ENCODE measurements around the gene DUT.
A peak's percentile ranks its signal among the peaks of the same experiment; 100 is the strongest.

DUT gene

DNA sequence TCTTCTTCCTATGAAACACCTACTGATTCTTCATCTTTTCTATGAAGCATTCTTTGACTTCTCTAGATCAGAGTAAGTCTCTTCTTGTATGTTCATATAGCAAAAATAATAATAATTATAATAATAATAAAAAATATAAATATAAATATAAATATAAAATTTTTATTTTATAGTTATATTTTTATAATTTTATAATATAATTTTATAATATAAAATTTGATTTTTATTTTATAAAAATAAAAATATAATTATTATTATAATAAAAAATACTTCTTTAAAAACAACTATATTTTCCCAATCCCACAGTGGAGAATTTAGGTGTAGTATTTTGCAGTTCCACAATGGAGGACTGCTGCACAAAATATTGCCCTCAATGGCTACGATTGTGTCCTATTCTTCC is 34.3 kb downstream of the DUT start:
- TF ChIP-seq, protein P1, sequence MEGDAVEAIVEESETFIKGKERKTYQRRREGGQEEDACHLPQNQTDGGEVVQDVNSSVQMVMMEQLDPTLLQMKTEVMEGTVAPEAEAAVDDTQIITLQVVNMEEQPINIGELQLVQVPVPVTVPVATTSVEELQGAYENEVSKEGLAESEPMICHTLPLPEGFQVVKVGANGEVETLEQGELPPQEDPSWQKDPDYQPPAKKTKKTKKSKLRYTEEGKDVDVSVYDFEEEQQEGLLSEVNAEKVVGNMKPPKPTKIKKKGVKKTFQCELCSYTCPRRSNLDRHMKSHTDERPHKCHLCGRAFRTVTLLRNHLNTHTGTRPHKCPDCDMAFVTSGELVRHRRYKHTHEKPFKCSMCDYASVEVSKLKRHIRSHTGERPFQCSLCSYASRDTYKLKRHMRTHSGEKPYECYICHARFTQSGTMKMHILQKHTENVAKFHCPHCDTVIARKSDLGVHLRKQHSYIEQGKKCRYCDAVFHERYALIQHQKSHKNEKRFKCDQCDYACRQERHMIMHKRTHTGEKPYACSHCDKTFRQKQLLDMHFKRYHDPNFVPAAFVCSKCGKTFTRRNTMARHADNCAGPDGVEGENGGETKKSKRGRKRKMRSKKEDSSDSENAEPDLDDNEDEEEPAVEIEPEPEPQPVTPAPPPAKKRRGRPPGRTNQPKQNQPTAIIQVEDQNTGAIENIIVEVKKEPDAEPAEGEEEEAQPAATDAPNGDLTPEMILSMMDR (IDR thresholded peaks at IDR 0.05; ENCODE audit: low read depth, low read length) = no peak
- no peak for DNase-seq (ENCODE audit: low read depth, low spot score)
- H3K4me3 ChIP-seq (ENCODE audit: low read depth, low read length) = no peak overlapping the region
- in situ Hi-C loops (cut with HindIII; ENCODE audit: low sequenced_read_pairs) = no loop called here

GRCh38 chr15:48366584-48367312 is 35.5 kb downstream of the DUT start:
- TF ChIP-seq, protein P1 (IDR thresholded peaks at IDR 0.05; ENCODE audit: low read depth, low read length) = no peak
- no peak overlapping the region for H3K4me3 ChIP-seq (ENCODE audit: low read depth, low read length)
- DNase-seq (ENCODE audit: low read depth, low spot score) = no peak
- in situ Hi-C loops (cut with HindIII; ENCODE audit: low sequenced_read_pairs) = no loop called here

DNA sequence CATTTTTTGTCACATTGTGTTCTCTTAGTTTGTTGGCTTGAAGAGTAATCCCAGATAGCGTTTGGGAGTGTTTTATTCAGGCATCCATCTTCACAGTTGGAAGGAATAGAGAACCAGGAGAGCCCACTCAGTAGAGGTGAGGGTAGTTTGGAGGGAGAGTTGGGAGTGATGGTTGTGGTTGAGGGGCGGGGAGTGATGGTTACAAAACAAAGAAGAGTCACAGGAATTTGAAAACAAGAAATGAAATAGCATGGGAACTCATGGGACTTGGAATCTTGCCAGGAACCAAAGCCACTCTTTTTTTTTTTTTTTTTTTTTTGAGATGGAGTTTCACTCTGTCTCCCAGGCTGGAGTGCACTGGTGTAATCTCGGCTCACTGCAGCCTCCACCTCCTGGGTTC is 36.3 kb downstream of the DUT start:
- TF ChIP-seq, protein P1 (IDR thresholded peaks at IDR 0.05; ENCODE audit: low read depth, low read length) = no peak
- no peak for DNase-seq (ENCODE audit: low read depth, low spot score)
- in situ Hi-C loops (cut with HindIII; ENCODE audit: low sequenced_read_pairs) = no loop called here
- H3K4me3 ChIP-seq (ENCODE audit: low read depth, low read length) = no peak overlapping the region

DNA sequence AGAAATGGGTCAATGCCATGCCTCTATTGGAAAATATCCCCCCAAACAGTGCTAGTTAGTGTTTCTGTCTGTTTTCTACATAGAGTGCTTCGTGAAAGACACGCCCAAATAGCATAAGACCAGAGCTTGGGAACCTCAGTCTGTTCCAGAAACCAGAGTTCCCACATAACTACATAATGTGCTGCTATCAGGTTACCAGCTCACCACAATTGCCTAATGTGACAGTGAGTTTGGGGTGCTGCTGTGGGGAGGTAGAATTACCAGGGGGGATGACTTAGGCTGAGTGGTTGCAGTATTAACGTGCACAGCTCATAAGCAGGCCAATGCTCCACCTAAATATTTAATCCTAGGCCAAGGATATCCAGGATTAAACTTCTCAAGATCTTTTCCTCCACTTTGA is 39.2 kb downstream of the DUT start:
- DNase-seq (ENCODE audit: low read depth, low spot score) = peak; percentile 92
- H3K4me3 ChIP-seq (ENCODE audit: low read depth, low read length) = no peak overlapping the region
- in situ Hi-C loops (cut with HindIII; ENCODE audit: low sequenced_read_pairs) = no loop called here
- TF ChIP-seq, protein P1 (IDR thresholded peaks at IDR 0.05; ENCODE audit: low read depth, low read length) = no peak

- no peak overlapping the region for H3K4me3 ChIP-seq (ENCODE audit: low read depth, low read length)
- no peak for DNase-seq (ENCODE audit: low read depth, low spot score)
- in situ Hi-C loops (cut with HindIII; ENCODE audit: low sequenced_read_pairs) = no loop called here
- TF ChIP-seq, protein P1 (IDR thresholded peaks at IDR 0.05; ENCODE audit: low read depth, low read length) = no peak
These were observed 40.3 kb downstream of the DUT start for GRCh38 chr15:48371550-48371949.

GRCh38 chr15:48371961-48372360 is 40.7 kb downstream of the DUT start:
- in situ Hi-C loops (cut with HindIII; ENCODE audit: low sequenced_read_pairs) = no loop called here

More at GRCh38 chr15:48371961-48372360, 40.7 kb downstream of the DUT start:
- TF ChIP-seq, protein P1 (IDR thresholded peaks at IDR 0.05; ENCODE audit: low read depth, low read length) = no peak
- H3K4me3 ChIP-seq (ENCODE audit: low read depth, low read length) = no peak overlapping the region
- DNase-seq (ENCODE audit: low read depth, low spot score) = no peak

Data from astrocyte of the spinal cord (primary cell).